GM23338 (cell line): ENCODE measurements around the gene EYS. TPM values are rescaled to one million over a fixed set of nuclear protein-coding genes. Genes with fewer than 3 reads are reported as not detected.

ENCODE experiments used
- ATAC-seq: fragments of 200-7000 bp; cut with Tn5 transposase; 3 replicates; pipeline ENCODE4 v1.9.1; 2020
- DNase-seq: peaks from one replicate; pipeline ENCODE4 v3.0.0-alpha.2; 2015; ENCODE audit warnings: low spot score
- H2AFZ ChIP-seq: fragments of 200-600 bp; sonication (generic); 2 replicates; pipeline ENCODE4 v1.8.0; 2016; ENCODE audit warnings: antibody characterized with exemption, mild to moderate bottlenecking, moderate library complexity
- H3F3A ChIP-seq: fragments of 200-600 bp; sonication (generic); replicated peaks from 2 replicates; pipeline ENCODE4 v1.8.0; 2017; ENCODE audit warnings: antibody characterized with exemption, mixed run types, low read depth
- H3K27ac ChIP-seq: fragments of 200-600 bp; sonication (generic); 2 replicates; pipeline ENCODE4 v1.6.1; 2016; ENCODE audit warnings: low read depth
- H3K27me3 ChIP-seq: fragments of 200-600 bp; sonication (generic); 2 replicates; pipeline ENCODE4 v1.8.0; 2016; ENCODE audit warnings: mild to moderate bottlenecking, mixed run types, moderate library complexity; ENCODE audit not compliant: insufficient read depth
- H3K36me3 ChIP-seq: fragments of 200-600 bp; sonication (generic); 2 replicates; pipeline ENCODE4 v1.8.0; 2016; ENCODE audit warnings: mild to moderate bottlenecking; ENCODE audit not compliant: insufficient read depth
- H3K4me1 ChIP-seq: fragments of 200-600 bp; sonication (generic); 2 replicates; pipeline ENCODE4 v1.8.0; 2016; ENCODE audit warnings: mild to moderate bottlenecking, moderate library complexity; ENCODE audit not compliant: insufficient read depth
- H3K4me2 ChIP-seq: fragments of 200-600 bp; sonication (generic); 2 replicates; pipeline ENCODE4 v1.7.1; 2017; ENCODE audit warnings: mixed run types
- H3K4me3 ChIP-seq: fragments of 200-600 bp; sonication (generic); 2 replicates; pipeline ENCODE4 v1.6.1; 2016; ENCODE audit warnings: mixed run types
- H3K79me2 ChIP-seq: fragments of 200-600 bp; sonication (generic); replicated peaks from 2 replicates; pipeline ENCODE4 v1.8.0; 2017; ENCODE audit warnings: mild to moderate bottlenecking; ENCODE audit not compliant: insufficient read depth
- H3K9me2 ChIP-seq: fragments of 200-600 bp; sonication (generic); 2 replicates; pipeline ENCODE4 v1.8.0; 2017; ENCODE audit not compliant: insufficient read depth
- H4K20me1 ChIP-seq: fragments of 200-600 bp; sonication (generic); replicated peaks from 2 replicates; pipeline ENCODE4 v1.8.0; 2017; ENCODE audit warnings: mild to moderate bottlenecking; ENCODE audit not compliant: insufficient read depth
- H3K27ac Mint-ChIP-seq: 2 replicates; pipeline ENCODE4 v1.8.0; 2020; ENCODE audit warnings: inconsistent platforms, mild to moderate bottlenecking, moderate library complexity, mixed read lengths
- H3K27me3 Mint-ChIP-seq: 3 replicates; pipeline ENCODE4 v1.8.0; 2022; ENCODE audit warnings: low read depth, mild to moderate bottlenecking, moderate library complexity, mixed read lengths, inconsistent platforms; ENCODE audit not compliant: insufficient read depth, poor library complexity
- H3K36me3 Mint-ChIP-seq: 3 replicates; pipeline ENCODE4 v1.8.0; 2021; ENCODE audit warnings: low read depth, mild to moderate bottlenecking, inconsistent platforms, moderate library complexity, mixed read lengths
- H3K4me1 Mint-ChIP-seq: 3 replicates; pipeline ENCODE4 v1.8.0; 2020; ENCODE audit warnings: mild to moderate bottlenecking, inconsistent platforms, mixed read lengths
- H3K4me3 Mint-ChIP-seq: 3 replicates; pipeline ENCODE4 v1.8.0; 2021; ENCODE audit warnings: moderate library complexity, mild to moderate bottlenecking, inconsistent platforms, mixed read lengths
- H3K9me3 Mint-ChIP-seq: 3 replicates; pipeline ENCODE4 v1.8.0; 2020; ENCODE audit warnings: moderate library complexity, mild to moderate bottlenecking, inconsistent platforms, mixed read lengths
- CREB1 ChIP-seq: fragments of 250-450 bp; sonication (Bioruptor Pico); IDR thresholded peaks from 2 replicates; pipeline ENCODE4 v1.5.0; 2020; ENCODE audit warnings: low read depth, mild to moderate bottlenecking, moderate library complexity
- EZH2 ChIP-seq: fragments of 200-600 bp; sonication (generic); IDR thresholded peaks from one replicate; pipeline ENCODE4 v1.8.0; 2017; ENCODE audit warnings: antibody characterized with exemption, mild to moderate bottlenecking, low read depth; ENCODE audit not compliant: unreplicated experiment
- POLR2AphosphoS5 ChIP-seq: IDR thresholded peaks from 2 replicates; pipeline ENCODE4 v1.6.1; 2016; ENCODE audit warnings: antibody characterized with exemption, low read depth
- ZNF114 ChIP-seq: fragments of 250-450 bp; sonication (Bioruptor Pico); IDR thresholded peaks from 2 replicates; pipeline ENCODE4 v1.5.0; 2020; ENCODE audit warnings: mild to moderate bottlenecking, moderate library complexity
- ZNF331 ChIP-seq: fragments of 250-450 bp; sonication (Bioruptor Pico); IDR thresholded peaks from 2 replicates; pipeline ENCODE4 v1.5.0; 2020; ENCODE audit warnings: low read depth, mild to moderate bottlenecking, moderate library complexity
- polyA plus RNA-seq: library from polyadenylated mRNA; unstranded; fragments of >200 nt; fragmentation: Nextera tagmentation; extraction: Ambion mirVana; gene quantifications from 2 replicates; pipeline ENCODE4 v1.2.1, GENCODE V29; 2016
- total RNA-seq: library from RNA; depleted of rRNA; stranded (reverse); fragments of >200 nt; shearing (Covaris generic); gene quantifications from 2 replicates; pipeline ENCODE4 v1.2.3, GENCODE V29; 2014
- TF ChIP-seq, protein P1 (sequence below): IDR thresholded peaks from one replicate; pipeline ENCODE4 v1.6.1; 2018; ENCODE audit warnings: antibody characterized with exemption; ENCODE audit not compliant: unreplicated experiment
- TF ChIP-seq, protein P2 (sequence below): fragments of 250-450 bp; sonication (Bioruptor Pico); IDR thresholded peaks from 2 replicates; pipeline ENCODE4 v1.5.0; 2020; ENCODE audit warnings: mild to moderate bottlenecking, moderate library complexity
- TF ChIP-seq, protein P3 (sequence below): IDR thresholded peaks from 2 replicates; pipeline ENCODE4 v1.6.1; 2016; ENCODE audit warnings: antibody characterized with exemption

Gene EYS
- total and polyA plus RNA-seq, 2 experiments from 2014 or later = 0.38 to 0.52 TPM

DNA sequence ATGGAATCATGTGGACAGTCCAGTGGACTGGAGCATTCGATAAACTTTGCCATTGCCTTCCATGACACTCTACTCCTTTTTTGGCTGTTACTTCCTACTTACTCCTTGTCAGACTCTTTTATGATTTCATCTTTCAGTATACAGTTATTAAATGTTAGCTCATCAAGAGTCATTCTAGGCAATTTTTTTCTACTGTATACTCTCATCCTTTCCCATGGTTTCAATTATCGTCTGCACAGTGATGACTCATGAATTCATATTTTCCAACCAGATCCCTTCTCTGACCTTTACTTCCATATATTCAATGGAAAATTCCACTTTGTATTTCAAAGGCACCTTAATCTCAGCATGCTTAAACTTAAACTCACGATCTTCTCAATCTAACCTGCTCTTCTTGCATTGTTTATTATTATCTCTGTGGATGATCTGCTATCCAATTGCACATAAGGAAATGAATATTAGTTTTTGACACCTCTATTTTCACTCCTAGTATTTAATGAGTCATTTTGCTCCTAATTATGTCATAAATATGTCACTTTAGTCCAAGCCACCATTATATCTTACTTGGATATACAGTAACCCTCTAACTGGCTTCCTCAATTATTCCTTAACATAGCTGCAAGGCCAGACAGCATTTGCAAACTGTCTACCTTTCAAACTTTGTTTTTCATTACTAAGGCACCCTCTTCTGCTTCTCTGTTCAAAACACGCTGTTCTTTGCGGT lies 1643.9 kb downstream of the EYS start:
- Histone ChIP-seq H3K27ac (no peak overlapping the region), H3K79me2 (no peaks in the 10 kb centered on the region), H3K9me2 (no peaks in the 10 kb centered on the region), H3F3A (no peaks in the 10 kb centered on the region), H4K20me1 (no peaks in the 10 kb centered on the region), H2AFZ (no peak overlapping the region), H3K27me3 (no peaks in the 10 kb centered on the region), H3K4me3 (no peak overlapping the region), H3K4me2 (no peak overlapping the region), H3K4me1 (no peaks in the 10 kb centered on the region), H3K36me3 (no peaks in the 10 kb centered on the region)
- Mint-ChIP-seq H3K4me3 (no peak overlapping the region), H3K27me3 (no peaks in the 10 kb centered on the region), H3K27ac (no peak overlapping the region), H3K9me3 (no peaks in the 10 kb centered on the region; the same call in 2 of the 3 replicates), H3K4me1 (no peaks in the 10 kb centered on the region), H3K36me3 (no peaks in the 10 kb centered on the region)
- TF ChIP-seq, protein P1, sequence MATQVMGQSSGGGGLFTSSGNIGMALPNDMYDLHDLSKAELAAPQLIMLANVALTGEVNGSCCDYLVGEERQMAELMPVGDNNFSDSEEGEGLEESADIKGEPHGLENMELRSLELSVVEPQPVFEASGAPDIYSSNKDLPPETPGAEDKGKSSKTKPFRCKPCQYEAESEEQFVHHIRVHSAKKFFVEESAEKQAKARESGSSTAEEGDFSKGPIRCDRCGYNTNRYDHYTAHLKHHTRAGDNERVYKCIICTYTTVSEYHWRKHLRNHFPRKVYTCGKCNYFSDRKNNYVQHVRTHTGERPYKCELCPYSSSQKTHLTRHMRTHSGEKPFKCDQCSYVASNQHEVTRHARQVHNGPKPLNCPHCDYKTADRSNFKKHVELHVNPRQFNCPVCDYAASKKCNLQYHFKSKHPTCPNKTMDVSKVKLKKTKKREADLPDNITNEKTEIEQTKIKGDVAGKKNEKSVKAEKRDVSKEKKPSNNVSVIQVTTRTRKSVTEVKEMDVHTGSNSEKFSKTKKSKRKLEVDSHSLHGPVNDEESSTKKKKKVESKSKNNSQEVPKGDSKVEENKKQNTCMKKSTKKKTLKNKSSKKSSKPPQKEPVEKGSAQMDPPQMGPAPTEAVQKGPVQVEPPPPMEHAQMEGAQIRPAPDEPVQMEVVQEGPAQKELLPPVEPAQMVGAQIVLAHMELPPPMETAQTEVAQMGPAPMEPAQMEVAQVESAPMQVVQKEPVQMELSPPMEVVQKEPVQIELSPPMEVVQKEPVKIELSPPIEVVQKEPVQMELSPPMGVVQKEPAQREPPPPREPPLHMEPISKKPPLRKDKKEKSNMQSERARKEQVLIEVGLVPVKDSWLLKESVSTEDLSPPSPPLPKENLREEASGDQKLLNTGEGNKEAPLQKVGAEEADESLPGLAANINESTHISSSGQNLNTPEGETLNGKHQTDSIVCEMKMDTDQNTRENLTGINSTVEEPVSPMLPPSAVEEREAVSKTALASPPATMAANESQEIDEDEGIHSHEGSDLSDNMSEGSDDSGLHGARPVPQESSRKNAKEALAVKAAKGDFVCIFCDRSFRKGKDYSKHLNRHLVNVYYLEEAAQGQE = no peak
- TF ChIP-seq, protein P2, sequence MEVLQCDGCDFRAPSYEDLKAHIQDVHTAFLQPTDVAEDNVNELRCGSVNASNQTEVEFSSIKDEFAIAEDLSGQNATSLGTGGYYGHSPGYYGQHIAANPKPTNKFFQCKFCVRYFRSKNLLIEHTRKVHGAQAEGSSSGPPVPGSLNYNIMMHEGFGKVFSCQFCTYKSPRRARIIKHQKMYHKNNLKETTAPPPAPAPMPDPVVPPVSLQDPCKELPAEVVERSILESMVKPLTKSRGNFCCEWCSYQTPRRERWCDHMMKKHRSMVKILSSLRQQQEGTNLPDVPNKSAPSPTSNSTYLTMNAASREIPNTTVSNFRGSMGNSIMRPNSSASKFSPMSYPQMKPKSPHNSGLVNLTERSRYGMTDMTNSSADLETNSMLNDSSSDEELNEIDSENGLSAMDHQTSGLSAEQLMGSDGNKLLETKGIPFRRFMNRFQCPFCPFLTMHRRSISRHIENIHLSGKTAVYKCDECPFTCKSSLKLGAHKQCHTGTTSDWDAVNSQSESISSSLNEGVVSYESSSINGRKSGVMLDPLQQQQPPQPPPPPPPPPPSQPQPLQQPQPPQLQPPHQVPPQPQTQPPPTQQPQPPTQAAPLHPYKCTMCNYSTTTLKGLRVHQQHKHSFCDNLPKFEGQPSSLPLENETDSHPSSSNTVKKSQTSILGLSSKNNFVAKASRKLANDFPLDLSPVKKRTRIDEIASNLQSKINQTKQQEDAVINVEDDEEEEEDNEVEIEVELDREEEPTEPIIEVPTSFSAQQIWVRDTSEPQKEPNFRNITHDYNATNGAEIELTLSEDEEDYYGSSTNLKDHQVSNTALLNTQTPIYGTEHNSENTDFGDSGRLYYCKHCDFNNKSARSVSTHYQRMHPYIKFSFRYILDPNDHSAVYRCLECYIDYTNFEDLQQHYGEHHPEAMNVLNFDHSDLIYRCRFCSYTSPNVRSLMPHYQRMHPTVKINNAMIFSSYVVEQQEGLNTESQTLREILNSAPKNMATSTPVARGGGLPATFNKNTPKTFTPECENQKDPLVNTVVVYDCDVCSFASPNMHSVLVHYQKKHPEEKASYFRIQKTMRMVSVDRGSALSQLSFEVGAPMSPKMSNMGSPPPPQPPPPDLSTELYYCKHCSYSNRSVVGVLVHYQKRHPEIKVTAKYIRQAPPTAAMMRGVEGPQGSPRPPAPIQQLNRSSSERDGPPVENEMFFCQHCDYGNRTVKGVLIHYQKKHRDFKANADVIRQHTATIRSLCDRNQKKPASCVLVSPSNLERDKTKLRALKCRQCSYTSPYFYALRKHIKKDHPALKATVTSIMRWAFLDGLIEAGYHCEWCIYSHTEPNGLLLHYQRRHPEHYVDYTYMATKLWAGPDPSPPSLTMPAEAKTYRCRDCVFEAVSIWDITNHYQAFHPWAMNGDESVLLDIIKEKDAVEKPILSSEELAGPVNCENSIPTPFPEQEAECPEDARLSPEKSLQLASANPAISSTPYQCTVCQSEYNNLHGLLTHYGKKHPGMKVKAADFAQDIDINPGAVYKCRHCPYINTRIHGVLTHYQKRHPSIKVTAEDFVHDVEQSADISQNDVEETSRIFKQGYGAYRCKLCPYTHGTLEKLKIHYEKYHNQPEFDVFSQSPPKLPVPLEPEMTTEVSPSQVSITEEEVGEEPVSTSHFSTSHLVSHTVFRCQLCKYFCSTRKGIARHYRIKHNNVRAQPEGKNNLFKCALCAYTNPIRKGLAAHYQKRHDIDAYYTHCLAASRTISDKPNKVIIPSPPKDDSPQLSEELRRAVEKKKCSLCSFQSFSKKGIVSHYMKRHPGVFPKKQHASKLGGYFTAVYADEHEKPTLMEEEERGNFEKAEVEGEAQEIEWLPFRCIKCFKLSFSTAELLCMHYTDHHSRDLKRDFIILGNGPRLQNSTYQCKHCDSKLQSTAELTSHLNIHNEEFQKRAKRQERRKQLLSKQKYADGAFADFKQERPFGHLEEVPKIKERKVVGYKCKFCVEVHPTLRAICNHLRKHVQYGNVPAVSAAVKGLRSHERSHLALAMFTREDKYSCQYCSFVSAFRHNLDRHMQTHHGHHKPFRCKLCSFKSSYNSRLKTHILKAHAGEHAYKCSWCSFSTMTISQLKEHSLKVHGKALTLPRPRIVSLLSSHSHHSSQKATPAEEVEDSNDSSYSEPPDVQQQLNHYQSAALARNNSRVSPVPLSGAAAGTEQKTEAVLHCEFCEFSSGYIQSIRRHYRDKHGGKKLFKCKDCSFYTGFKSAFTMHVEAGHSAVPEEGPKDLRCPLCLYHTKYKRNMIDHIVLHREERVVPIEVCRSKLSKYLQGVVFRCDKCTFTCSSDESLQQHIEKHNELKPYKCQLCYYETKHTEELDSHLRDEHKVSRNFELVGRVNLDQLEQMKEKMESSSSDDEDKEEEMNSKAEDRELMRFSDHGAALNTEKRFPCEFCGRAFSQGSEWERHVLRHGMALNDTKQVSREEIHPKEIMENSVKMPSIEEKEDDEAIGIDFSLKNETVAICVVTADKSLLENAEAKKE (CRISPR knock-in tag) = no peak
- TF ChIP-seq POLR2AphosphoS5 = no peak
- no peak for TF ChIP-seq ZNF331 (CRISPR knock-in tag)
- no peak for TF ChIP-seq EZH2
- TF ChIP-seq, protein P3, sequence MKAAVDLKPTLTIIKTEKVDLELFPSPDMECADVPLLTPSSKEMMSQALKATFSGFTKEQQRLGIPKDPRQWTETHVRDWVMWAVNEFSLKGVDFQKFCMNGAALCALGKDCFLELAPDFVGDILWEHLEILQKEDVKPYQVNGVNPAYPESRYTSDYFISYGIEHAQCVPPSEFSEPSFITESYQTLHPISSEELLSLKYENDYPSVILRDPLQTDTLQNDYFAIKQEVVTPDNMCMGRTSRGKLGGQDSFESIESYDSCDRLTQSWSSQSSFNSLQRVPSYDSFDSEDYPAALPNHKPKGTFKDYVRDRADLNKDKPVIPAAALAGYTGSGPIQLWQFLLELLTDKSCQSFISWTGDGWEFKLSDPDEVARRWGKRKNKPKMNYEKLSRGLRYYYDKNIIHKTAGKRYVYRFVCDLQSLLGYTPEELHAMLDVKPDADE = no peak
- TF ChIP-seq CREB1 (CRISPR knock-in tag) = no peak
- TF ChIP-seq ZNF114 = no peak
- DNase-seq (no peak), ATAC-seq (no peak)
